PC-3 (cell line): ENCODE measurements around the gene RAB31.
"Not testable (repeated sequence)": the region's sequence is repeated elsewhere in the genome, so short reads cannot be mapped to it uniquely, and the experiment has no call there.

Experiments used
- EZH2phosphoT487 ChIP-seq: fragments of 300-600 bp; sonication (generic); IDR thresholded peaks from 2 replicates; pipeline ENCODE4 v1.6.1; 2018; ENCODE audit warnings: mild to moderate bottlenecking, antibody characterized with exemption, low read length, borderline replicate concordance
- TF ChIP-seq, protein P1 (sequence below): fragments of 300-600 bp; sonication (generic); conservative IDR thresholded peaks from 2 replicates; pipeline ENCODE4 v1.5.1; 2017; ENCODE audit warnings: antibody characterized with exemption, low read depth, mild to moderate bottlenecking, low read length

DNA sequence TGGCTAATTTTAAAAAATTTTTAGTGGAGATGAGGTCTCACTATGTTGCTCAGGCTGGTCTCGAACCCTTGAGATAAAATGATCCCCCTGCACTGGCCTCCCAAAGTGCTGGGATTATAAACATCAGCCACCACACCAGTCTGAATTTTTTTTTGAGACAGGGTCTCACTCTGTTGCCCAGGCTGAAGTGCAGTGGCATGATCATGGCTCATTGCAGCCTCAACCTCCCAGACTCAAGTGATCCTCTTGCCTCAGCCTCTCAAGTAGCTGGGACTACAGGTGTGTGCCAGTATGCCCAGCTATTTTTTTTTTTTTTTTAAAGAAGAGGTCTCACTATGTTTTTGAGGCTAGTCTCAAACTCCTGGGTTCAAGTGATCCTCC is 191.4 kb downstream of the RAB31 start:
- not testable (repeated sequence) for TF ChIP-seq EZH2phosphoT487
- TF ChIP-seq, protein P1, sequence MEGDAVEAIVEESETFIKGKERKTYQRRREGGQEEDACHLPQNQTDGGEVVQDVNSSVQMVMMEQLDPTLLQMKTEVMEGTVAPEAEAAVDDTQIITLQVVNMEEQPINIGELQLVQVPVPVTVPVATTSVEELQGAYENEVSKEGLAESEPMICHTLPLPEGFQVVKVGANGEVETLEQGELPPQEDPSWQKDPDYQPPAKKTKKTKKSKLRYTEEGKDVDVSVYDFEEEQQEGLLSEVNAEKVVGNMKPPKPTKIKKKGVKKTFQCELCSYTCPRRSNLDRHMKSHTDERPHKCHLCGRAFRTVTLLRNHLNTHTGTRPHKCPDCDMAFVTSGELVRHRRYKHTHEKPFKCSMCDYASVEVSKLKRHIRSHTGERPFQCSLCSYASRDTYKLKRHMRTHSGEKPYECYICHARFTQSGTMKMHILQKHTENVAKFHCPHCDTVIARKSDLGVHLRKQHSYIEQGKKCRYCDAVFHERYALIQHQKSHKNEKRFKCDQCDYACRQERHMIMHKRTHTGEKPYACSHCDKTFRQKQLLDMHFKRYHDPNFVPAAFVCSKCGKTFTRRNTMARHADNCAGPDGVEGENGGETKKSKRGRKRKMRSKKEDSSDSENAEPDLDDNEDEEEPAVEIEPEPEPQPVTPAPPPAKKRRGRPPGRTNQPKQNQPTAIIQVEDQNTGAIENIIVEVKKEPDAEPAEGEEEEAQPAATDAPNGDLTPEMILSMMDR = not testable (repeated sequence)
